A549 treated with CORT108297 at 1 μM for 4 hours (cell line): ENCODE measurements around the gene PLGRKT. TPM values are rescaled to one million over a fixed set of nuclear protein-coding genes. Genes with fewer than 3 reads are reported as not detected.

Experiments
- total RNA-seq: library from RNA; stranded (reverse); fragments of 200-300 nt; extraction: Qiagen RNA extraction; gene quantifications from 5 replicates; pipeline ENCODE4 v1.2.3, GENCODE V29; 2022

The PLGRKT gene
- total RNA-seq, result 21.1 to 27.6 TPM (median 23.2 TPM) in 5 replicates

GRCh38 chr9:5437254-5438216 is at the start of gene PLGRKT:
Gene PLGRKT (minus strand): TSS chr9:5437925. CDS start chr9:5431977, 5,948 bp downstream.

GRCh38 chr9:5450359-5451091 is 12.8 kb upstream of the PLGRKT start, which contains the start of gene CD274:
Gene CD274 (plus strand): TSS chr9:5450542. CDS start chr9:5456114, 5,572 bp downstream.

GRCh38 chr9:5338992-5339981 is 98.4 kb downstream of the PLGRKT start, which contains the start of gene RLN1:
Gene RLN1 (minus strand): TSS chr9:5339876. CDS start chr9:5339746, 130 bp downstream.

Other genes with a start within 250 kb of the PLGRKT start
- 14.2 to 17.2 TPM (median 16.6 TPM) in 5 replicates for gene INSL4, start 206.5 kb downstream of the PLGRKT start, total RNA-seq
- 0.18 to 0.34 TPM (median 0.20 TPM) in 3 of 5 replicates, not detected in the others for gene RLN2, start 133.2 kb downstream of the PLGRKT start, total RNA-seq
- 0.10 TPM in 1 of 5 replicates, not detected in the others for gene RLN1, start 98.0 kb downstream of the PLGRKT start, total RNA-seq
- gene CD274, start 12.6 kb upstream of the PLGRKT start, total RNA-seq, result 1.6 to 2.6 TPM (median 2.3 TPM) in 5 replicates
- gene PDCD1LG2, start 72.6 kb upstream of the PLGRKT start, total RNA-seq, result 0.21 to 0.46 TPM (median 0.23 TPM) in 5 replicates
- 9.2 to 13.4 TPM (median 12.9 TPM) in 5 replicates for gene RIC1, start 191.2 kb upstream of the PLGRKT start, total RNA-seq